Endothelial cell of umbilical vein (primary cell): Measurements from ENCODE around the gene PIWIL4. TPM values are rescaled to one million over a fixed set of nuclear protein-coding genes. Genes with fewer than 3 reads are reported as not detected.

Experiments
- BruUV-seq: library from RNA; stranded (reverse); fragments of 400-500 nt; replicated peaks from 2 replicates; lab custom pipeline; 2021; lab: Mats Ljungman, UMichigan
- CTCF ChIA-PET: fragments of 300-600, 350-600 bp; sonication (Branson Sonifier 250); formaldehyde crosslinking; loops from one replicate; lab custom pipeline; 2021; ENCODE audit warnings: antibody characterized with exemption, inconsistent platforms; lab: Charles Lee
- POLR2A ChIA-PET: fragments of 300-600, 350-600 bp; sonication (Branson Sonifier 250); formaldehyde crosslinking; loops from one replicate; lab custom pipeline; 2021; ENCODE audit warnings: antibody characterized with exemption, inconsistent platforms; lab: Charles Lee
- DNase-seq: peaks from one replicate; pipeline ENCODE4 v3.0.0-alpha.2; 2011; ENCODE audit warnings: low read depth, low spot score
- FAIRE-seq: peaks from 2 replicates; lab custom pipeline; 2011; peaks lifted over from hg19 to GRCh38; lab: Jason Lieb, UNC
- H2AFZ ChIP-seq: 2 replicates; pipeline ENCODE4 v1.6.0; 2012; ENCODE audit warnings: low read depth, low read length, control low read depth, inconsistent platforms
- H3K27ac ChIP-seq: 2 replicates; pipeline ENCODE4 v1.5.1; 2011; ENCODE audit warnings: low read depth, mild to moderate bottlenecking, control low read depth, low read length, moderate library complexity; ENCODE audit not compliant: insufficient read depth
- H3K27me3 ChIP-seq, 2 experiments: 2 replicates each; pipeline versions ENCODE4 v1.6.0 to v1.6.1; 2011; ENCODE audit warnings: low read length in 2 of 2, mixed read lengths in 1 of 2; ENCODE audit not compliant: control insufficient read depth in 2 of 2, insufficient read depth in 2 of 2
- H3K36me3 ChIP-seq, 2 experiments: 2 replicates in 1 of 2; 3 replicates in 1 of 2; pipeline ENCODE4 v1.5.1; 2011; ENCODE audit warnings: low read length in 2 of 2, mild to moderate bottlenecking in 1 of 2, moderate library complexity in 1 of 2; ENCODE audit not compliant: control insufficient read depth in 2 of 2, insufficient read depth in 2 of 2; ENCODE audit errors: extremely low read depth in 1 of 2
- H3K4me1 ChIP-seq: 3 replicates; pipeline ENCODE4 v1.5.1; 2011; ENCODE audit warnings: mild to moderate bottlenecking, low read length; ENCODE audit not compliant: control insufficient read depth, insufficient read depth; ENCODE audit errors: extremely low read depth
- H3K4me2 ChIP-seq: 2 replicates; pipeline ENCODE4 v1.6.1; 2011; ENCODE audit warnings: low read length, control low read depth, mixed read lengths; ENCODE audit not compliant: insufficient read depth
- H3K4me3 ChIP-seq, 3 experiments: fragments of 200-600 bp in 1 of 3; sonication (generic), shearing (Covaris generic) in 1 of 3; replicated peaks in 1 of 3; 2 replicates each; pipeline ENCODE4 v1.5.1; 2011 to 2016; ENCODE audit warnings: control low read depth in 3 of 3, low read length in 3 of 3, mild to moderate bottlenecking in 2 of 3, inconsistent platforms in 1 of 3, low read depth in 1 of 3, moderate library complexity in 1 of 3; ENCODE audit not compliant: insufficient read depth in 1 of 3
- H3K79me2 ChIP-seq: 2 replicates; pipeline ENCODE4 v1.6.0; 2012; ENCODE audit warnings: low read length, inconsistent platforms; ENCODE audit not compliant: control insufficient read depth, insufficient read depth
- H3K9ac ChIP-seq: replicated peaks from 2 replicates; pipeline ENCODE3; 2011; ENCODE audit warnings: low read length, control low read depth; ENCODE audit not compliant: insufficient read depth; ENCODE audit errors: extremely low read depth
- H3K9me1 ChIP-seq: replicated peaks from 3 replicates; pipeline ENCODE4 v1.6.0; 2011; ENCODE audit warnings: mild to moderate bottlenecking, low read length; ENCODE audit not compliant: control insufficient read depth, insufficient read depth; ENCODE audit errors: extremely low read depth
- H3K9me3 ChIP-seq: replicated peaks from 2 replicates; pipeline ENCODE4 v1.5.1; 2012; ENCODE audit warnings: low read length, inconsistent platforms; ENCODE audit not compliant: control insufficient read depth, insufficient read depth
- H4K20me1 ChIP-seq: replicated peaks from 2 replicates; pipeline ENCODE3; 2011; ENCODE audit warnings: mild to moderate bottlenecking, low read length; ENCODE audit not compliant: control insufficient read depth, insufficient read depth; ENCODE audit errors: extremely low read depth
- CTCF ChIP-seq, 2 donors: IDR thresholded peaks; 1 replicate in 1 of 2; 2 replicates in 1 of 2; pipeline ENCODE4 v1.5.1; 2011; ENCODE audit warnings: low read length in 2 of 2, mild to moderate bottlenecking in 2 of 2, moderate library complexity in 2 of 2, control low read depth in 1 of 2, inconsistent platforms in 1 of 2, low read depth in 1 of 2; ENCODE audit not compliant: insufficient read depth in 1 of 2; ENCODE audit errors: extremely low read depth in 1 of 2
- EZH2 ChIP-seq: IDR thresholded peaks from 2 replicates; pipeline ENCODE4 v1.6.1; 2012; ENCODE audit warnings: borderline replicate concordance, low read depth, mild to moderate bottlenecking, moderate library complexity, low read length, inconsistent platforms; ENCODE audit not compliant: severe bottlenecking
- FOS ChIP-seq: IDR thresholded peaks from 2 replicates; pipeline ENCODE4 v1.6.1; 2011; ENCODE audit warnings: mild to moderate bottlenecking, low read length, moderate library complexity, borderline replicate concordance; ENCODE audit not compliant: insufficient read depth
- GATA2 ChIP-seq: IDR thresholded peaks from 2 replicates; pipeline ENCODE4 v1.7.0; 2011; ENCODE audit warnings: low read depth, mild to moderate bottlenecking, moderate library complexity, mixed read lengths, low read length; ENCODE audit not compliant: insufficient read length, insufficient read depth
- JUN ChIP-seq: IDR thresholded peaks from 2 replicates; pipeline ENCODE4 v1.6.1; 2011; ENCODE audit warnings: borderline replicate concordance, low read depth; ENCODE audit not compliant: insufficient read length, insufficient read depth
- MAX ChIP-seq: IDR thresholded peaks from 2 replicates; pipeline ENCODE4 v1.6.1; 2011; ENCODE audit not compliant: insufficient read depth, insufficient read length
- MYC ChIP-seq: IDR thresholded peaks from one replicate; pipeline ENCODE4 v1.6.1; 2011; ENCODE audit warnings: mild to moderate bottlenecking, low read depth, low read length
- POLR2A ChIP-seq: IDR thresholded peaks from 2 replicates; pipeline ENCODE4 v1.6.1; 2012; ENCODE audit warnings: low read depth, mild to moderate bottlenecking, control low read depth, low read length
- POLR2AphosphoS5 ChIP-seq: IDR thresholded peaks from 2 replicates; pipeline ENCODE4 v1.6.1; 2012; ENCODE audit warnings: low read depth, mild to moderate bottlenecking, control low read depth, low read length, moderate library complexity; ENCODE audit not compliant: insufficient read depth
- dilution Hi-C: fragments of 300-500 bp; cut with MboI; formaldehyde crosslinking; loops from one replicate; pipeline ENCODE4 v1.15.0; 2019; ENCODE audit warnings: low sequenced_read_pairs; ENCODE audit not compliant: extremely low pct_ligation_motif_present
- intact Hi-C: fragments of 100-400 bp; cut with micrococcal nuclease; formaldehyde crosslinking; loops from one replicate; pipeline ENCODE4 v1.10.0; 2022
- polyA plus RNA-seq, 4 experiments: library from polyadenylated mRNA; depleted of rRNA in 3 of 4; stranded (reverse) in 3 of 4; unstranded in 1 of 4; fragments of >200 nt; gene quantifications; 2 replicates each; pipeline versions ENCODE4 v1.2.1 to v1.2.3, GENCODE V29; 2011 to 2012; ENCODE audit warnings: missing spikeins in 1 of 4
- total RNA-seq: library from RNA; stranded (reverse); gene quantifications from 2 replicates; pipeline ENCODE4 v1.2.3, GENCODE V29; 2021

PIWIL4 gene
- total and polyA plus RNA-seq, 2 donors (not counting 3 experiments of a cell fraction or from before 2014, with no cell fraction given), result 0.55 to 0.64 TPM

GRCh38 chr11:94654201-94654600, 87.0 kb downstream of the PIWIL4 start:
- intact Hi-C loops (no loop called here), dilution Hi-C loops (no loop called here)
- DNase-seq (no peak), FAIRE-seq (no peak)
- H4K20me1 ChIP-seq, result no peaks in the 10 kb centered on the region
- TF ChIP-seq JUN (no peak), GATA2 (no peak), MYC (no peak), CTCF (IDR thresholded peaks at IDR 0.05; ENCODE audit: extremely low read depth in 1 of 2, insufficient read depth in 1 of 2, low read depth in 1 of 2, low read length in 2 of 2) (no peak), MAX (no peak), POLR2A (no peak), FOS (no peak), EZH2 (no peak), POLR2AphosphoS5 (no peak)
- BruUV-seq, result no TSS peak
- no peaks in the 10 kb centered on the region for H3K4me1 ChIP-seq
- H3K4me2 ChIP-seq, result no peak overlapping the region
- H3K4me3 ChIP-seq, result no peak overlapping the region
- H3K27ac ChIP-seq, result no peak overlapping the region
- no peaks in the 10 kb centered on the region for H3K36me3 ChIP-seq
- peaks cover 9 to 12% of the 10 kb centered on the region in 2 experiments for H3K27me3 ChIP-seq
- no peak overlapping the region for H3K9ac ChIP-seq
- no peak overlapping the region for H2AFZ ChIP-seq
- no peaks in the 10 kb centered on the region for H3K9me3 ChIP-seq
- H3K9me1 ChIP-seq, result no peaks in the 10 kb centered on the region
- ChIA-PET CTCF (interaction anchor here (1.3 kb wide), 1 partner anchor 108 kb away, joined by 3 read pairs; no protein-coding TSS in a partner anchor), POLR2A (no interaction called here)
- H3K79me2 ChIP-seq, result no peaks in the 10 kb centered on the region
